GM18517 (cell line): ENCODE results near the gene CLRN2.
"Not testable (repeated sequence)": the region's sequence is repeated elsewhere in the genome, so short reads cannot be mapped to it uniquely, and the experiment has no call there.

Experiments
- ATAC-seq: cut with Tn5 transposase; IDR thresholded peaks from one replicate; pipeline ENCODE4 v1.9.1; 2021; ENCODE audit warnings: mild to moderate bottlenecking, moderate library complexity; ENCODE audit not compliant: unreplicated experiment

The CLRN2 gene

GRCh38 chr4:17502756-17503155 lies 12.2 kb upstream of the CLRN2 start:
- ATAC-seq, result no peak

- ATAC-seq, result no peak
Observed at GRCh38 chr4:17504081-17504480, 10.9 kb upstream of the CLRN2 start.

- no peak for ATAC-seq
Observed at GRCh38 chr4:17510582-17510981, 4.4 kb upstream of the CLRN2 start.

- no peak for ATAC-seq
Observed at GRCh38 chr4:17511051-17511450, 3.9 kb upstream of the CLRN2 start.

- ATAC-seq, result peak; percentile 37
Observed at GRCh38 chr4:17511509-17511949, 3.4 kb upstream of the CLRN2 start.

GRCh38 chr4:17511950-17512795 lies 2.8 kb upstream of the CLRN2 start, which contains the start of gene QDPR:
Gene QDPR (minus strand): TSS chr4:17512090. CDS start chr4:17512054, 36 bp downstream.
- ATAC-seq, result peak; percentile 98

- ATAC-seq, result no peak
Observed at GRCh38 chr4:17512973-17513665, 1.8 kb upstream of the CLRN2 start.

- ATAC-seq, result no peak
Observed at GRCh38 chr4:17515445-17516407, 761 bp downstream of the CLRN2 start.

GRCh38 chr4:17516980-17517379 lies 2.0 kb downstream of the CLRN2 start:
- ATAC-seq, result no peak

- no peak for ATAC-seq
Observed at GRCh38 chr4:17517664-17518063, 2.7 kb downstream of the CLRN2 start.

- no peak for ATAC-seq
Observed at GRCh38 chr4:17521595-17521994, 6.6 kb downstream of the CLRN2 start.

- ATAC-seq, result no peak
Observed at GRCh38 chr4:17523662-17524061, 8.7 kb downstream of the CLRN2 start.

GRCh38 chr4:17526695-17527477 lies 11.9 kb downstream of the CLRN2 start:
- no peak for ATAC-seq

- ATAC-seq, result no peak
Observed at GRCh38 chr4:17528551-17529165, 13.7 kb downstream of the CLRN2 start.

- no peak for ATAC-seq
Observed at GRCh38 chr4:17531538-17532285, 16.7 kb downstream of the CLRN2 start.

GRCh38 chr4:17534705-17535104 lies 19.7 kb downstream of the CLRN2 start:
- no peak for ATAC-seq

GRCh38 chr4:17535242-17535641 lies 20.3 kb downstream of the CLRN2 start:
- no peak for ATAC-seq

GRCh38 chr4:17535906-17536305 lies 20.9 kb downstream of the CLRN2 start:
- ATAC-seq, result no peak

GRCh38 chr4:17537060-17537459 lies 22.1 kb downstream of the CLRN2 start:
- ATAC-seq, result not testable (repeated sequence)
